Activated CD8-positive, alpha-beta memory T cell treated with anti-CD3 and anti-CD28 coated beads, Interleukin-2, amount 50 U/mL, for 1 hour (primary cell): ENCODE measurements around the gene NAXD.
A peak's percentile ranks its signal among the peaks of the same experiment; 100 is the strongest.
"Not testable (repeated sequence)": the region's sequence is repeated elsewhere in the genome, so short reads cannot be mapped to it uniquely, and the experiment has no call there.

Source experiments
- DNase-seq: peaks from one replicate; pipeline ENCODE4 v3.0.0-alpha.2; 2020; ENCODE audit errors: extremely low read depth

NAXD gene

DNA sequence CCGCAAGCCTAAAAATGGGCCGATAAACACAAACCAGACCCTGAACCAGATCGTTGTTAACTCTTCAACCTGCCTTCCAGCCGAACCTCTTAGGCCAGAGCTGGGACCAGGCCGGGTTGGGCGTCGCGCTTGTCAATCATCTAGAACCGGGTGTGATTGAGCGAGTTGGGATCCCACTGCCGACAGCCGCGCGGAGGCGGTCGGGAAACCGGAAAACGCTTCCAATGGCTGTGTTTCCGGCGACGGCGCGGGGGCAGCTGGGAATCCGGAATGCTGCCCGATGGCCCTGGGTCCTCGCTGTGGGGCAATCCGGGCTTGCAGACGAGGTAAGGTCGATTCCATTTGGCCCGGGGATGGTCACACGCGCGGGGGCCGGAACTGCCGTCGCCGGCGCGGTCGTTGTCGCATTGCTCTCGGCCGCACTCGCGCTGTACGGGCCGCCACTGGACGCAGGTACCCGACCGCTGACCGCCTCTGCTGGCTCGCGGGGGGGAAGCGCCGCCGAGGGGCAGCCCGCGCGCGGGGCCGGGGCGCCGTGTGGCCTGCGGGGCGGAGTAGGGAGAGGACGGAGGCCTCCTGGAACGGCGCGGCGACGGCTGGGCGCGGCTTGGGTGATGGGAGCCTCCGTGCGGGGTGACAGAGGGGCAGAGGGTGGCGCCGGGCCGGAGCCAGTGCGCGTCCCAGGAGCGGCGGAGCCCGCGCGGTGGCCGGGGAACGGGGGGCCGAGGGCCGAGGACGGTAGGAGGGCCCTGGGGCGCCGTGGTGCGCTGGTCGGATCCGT, at the start of gene NAXD:
TSS of gene NAXD (plus strand) at position 224 of the 781 bp plus-strand sequence. CDS start at position 281, 57 bp downstream.
- peak; percentile 35 for DNase-seq

DNA sequence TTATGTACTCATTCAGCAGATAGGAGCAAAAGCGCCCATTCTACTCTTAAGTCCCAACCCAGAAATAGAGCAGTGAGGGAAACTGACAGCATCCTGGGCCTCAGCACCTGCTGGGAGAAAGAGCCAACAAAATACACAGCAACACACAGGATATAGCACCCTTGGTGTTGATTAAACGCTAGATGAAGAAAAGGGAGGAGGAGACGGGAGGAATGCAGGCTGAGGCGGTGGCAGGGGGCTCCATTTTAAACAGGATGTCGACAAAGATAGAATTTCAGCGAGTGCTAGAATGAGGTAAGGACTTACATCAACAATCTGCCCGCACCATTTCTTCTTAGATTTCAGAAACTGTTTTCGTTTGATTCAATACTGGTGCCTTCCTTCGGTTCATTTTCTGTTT, 49.2 kb upstream of the NAXD start:
- DNase-seq = no peak

DNA sequence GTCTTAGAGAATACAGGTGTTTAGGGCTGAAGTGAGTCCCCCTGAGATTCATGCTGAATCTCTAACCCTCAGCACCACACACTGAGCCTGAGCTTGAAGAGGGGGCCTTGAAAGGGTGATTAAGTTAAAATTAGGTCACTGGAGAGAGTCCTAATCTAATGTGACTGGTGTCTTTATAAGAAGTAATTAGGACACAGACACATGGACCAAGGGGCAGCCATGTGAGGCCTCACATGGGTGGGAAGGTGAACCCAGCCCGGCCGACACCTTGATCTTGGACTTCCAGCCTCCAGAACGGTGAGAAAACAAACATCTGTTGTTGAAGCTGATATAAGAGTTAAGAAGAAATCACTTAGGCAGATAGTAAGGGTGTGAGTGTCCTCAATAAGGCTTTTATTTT, 46.7 kb upstream of the NAXD start:
- DNase-seq = no peak

DNA sequence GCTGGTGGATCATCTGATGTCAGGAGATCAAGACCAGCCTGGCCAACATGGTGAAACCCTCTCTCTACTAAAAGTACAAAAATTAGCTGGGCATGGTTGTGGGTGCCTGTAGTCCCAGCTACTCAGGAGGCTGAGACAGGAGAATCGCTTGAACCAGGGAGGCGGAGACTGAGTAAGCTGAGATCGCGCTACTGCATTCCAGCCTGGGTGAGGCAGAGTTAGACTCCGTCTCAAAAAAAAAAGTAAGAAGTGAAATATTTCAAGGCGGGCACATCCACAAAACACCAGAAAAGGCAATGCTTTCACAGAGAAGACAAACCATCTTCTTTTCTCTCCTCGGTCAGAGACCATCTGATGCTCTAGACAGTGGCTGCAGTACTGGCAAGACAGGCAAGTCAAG, 45.4 kb upstream of the NAXD start:
- not testable (repeated sequence) for DNase-seq

DNA sequence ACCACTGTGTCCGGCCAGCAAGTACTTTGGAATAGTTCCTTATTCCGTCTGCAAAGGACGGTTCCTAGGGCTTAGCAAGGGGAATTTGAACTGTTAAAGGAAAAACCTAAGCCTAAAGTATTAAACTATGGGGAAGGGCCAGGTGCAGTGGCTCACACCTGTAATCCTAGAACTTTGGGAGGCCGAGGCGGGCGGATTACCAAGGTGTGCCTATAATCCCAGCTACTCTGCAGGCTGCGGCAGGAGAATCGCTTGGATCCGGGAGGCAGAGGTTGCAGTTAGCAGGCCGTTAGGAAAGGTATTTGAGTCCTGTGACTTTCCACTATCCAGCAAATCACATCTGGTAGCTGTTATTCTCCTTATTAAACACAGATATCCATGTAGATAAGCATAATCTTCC, 44.5 kb upstream of the NAXD start:
- no peak for DNase-seq

DNA sequence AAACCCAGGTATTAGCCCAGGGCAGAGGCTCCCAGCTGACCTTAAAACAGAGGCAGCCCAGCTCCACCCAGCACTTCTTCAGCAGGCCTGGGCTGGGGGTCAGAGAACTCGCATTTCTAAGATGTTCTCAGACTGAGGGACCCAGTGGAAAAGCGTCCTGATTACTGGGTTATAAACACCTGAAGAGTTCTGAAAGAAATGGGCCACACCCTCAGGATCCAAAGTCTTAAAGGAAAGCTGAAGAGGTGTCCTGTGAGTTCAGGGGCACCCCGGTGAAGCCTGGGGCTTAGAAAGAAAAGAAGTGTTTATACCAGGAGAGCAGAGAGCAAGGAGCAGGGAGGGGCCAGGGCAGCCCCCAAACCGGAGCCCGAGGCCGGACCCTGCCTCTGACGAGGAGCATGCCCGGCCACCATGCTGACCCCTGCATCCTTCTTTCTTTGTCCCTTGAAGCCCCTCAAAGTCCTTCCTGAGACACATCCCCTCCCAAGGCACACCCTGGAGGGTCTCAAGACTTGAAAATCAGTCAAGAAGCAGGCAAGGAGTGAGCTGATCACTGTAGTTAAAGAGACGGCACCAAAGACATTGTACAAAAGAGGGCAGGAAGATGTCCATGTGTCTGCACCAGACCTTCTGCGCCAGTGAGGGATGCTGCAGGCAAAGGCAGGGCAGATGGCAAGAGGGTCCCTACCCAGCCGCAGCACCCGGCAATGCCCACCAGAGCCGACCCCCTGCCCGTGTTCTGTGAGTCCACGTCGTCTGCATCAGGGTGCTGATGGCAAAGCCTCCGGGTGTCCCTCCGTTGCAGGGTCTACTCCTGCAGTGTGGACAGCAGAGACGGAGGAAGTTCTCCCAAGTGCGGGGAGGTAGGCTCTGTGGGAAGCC, 43.2 kb upstream of the NAXD start:
- DNase-seq = no peak

DNA sequence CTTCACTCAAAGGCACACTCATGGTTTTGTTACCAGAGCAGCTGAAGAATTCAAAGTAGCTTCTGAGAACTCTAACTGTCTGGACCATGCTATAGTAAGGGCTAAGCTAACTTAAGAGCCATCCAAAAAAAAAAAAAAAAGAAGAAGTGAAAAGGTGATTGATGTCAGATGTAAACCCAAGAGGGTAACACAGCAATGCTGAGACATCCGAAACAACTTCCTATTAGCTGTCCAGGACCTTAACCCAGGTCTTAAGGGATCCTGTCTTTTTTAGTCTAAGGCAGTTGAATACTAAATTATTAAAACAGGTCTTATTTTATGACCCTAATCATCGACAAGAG, 42.6 kb upstream of the NAXD start:
- no peak for DNase-seq

DNA sequence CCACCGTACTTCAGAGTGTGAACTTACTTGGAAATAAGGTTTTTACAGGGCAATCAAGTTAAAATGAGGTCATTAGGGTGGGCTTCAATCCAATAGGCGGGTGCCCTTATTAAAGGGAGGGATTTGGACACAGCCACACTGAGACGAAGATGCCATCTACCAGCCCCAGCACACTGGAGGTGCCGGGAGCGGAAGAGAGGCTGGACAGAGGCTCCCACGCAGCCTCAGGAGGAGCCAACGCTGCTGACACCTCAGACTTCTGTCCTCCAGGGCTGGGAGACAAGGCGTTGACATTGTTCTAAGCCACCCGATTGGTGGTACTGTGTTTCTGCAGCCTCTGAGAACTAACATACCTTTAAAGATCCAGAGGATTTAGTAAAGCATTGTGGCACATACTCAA, 41.2 kb upstream of the NAXD start:
- no peak for DNase-seq

DNA sequence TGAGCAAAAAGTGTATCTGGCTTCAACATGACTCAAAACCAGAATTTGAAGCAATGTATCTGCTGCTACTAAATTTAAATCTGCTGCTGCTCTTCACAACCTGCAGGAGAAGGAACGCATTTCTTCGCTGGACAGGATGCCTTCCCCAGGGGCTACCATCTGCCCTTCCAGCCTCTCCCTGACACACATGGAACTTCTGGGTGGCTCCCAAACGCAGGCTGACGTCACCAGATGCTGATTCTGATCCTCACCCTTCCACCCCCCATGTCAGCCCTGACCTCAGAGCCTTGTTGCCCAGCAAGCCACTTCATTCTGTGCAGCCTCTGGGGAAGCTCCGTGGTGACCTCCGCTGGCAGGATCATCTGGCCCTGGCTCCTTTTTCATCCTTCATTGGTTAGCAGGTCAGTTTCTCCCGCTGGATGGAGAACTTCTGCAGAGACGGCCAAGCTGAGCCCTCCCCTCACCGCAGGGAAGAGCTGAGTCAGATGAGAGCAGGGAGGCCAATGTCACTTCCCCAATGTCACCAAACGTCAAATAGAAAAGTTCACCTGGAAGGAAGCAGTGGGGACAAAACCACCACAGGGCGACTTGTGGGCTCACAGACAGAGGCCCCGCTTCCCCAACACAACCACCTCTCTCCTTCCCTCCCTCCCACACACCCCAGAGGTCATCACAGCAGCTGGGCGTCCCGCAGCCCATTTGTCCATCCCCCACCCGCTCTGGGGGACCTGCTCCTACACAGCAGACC, 39.8 kb upstream of the NAXD start:
- DNase-seq = no peak

DNA sequence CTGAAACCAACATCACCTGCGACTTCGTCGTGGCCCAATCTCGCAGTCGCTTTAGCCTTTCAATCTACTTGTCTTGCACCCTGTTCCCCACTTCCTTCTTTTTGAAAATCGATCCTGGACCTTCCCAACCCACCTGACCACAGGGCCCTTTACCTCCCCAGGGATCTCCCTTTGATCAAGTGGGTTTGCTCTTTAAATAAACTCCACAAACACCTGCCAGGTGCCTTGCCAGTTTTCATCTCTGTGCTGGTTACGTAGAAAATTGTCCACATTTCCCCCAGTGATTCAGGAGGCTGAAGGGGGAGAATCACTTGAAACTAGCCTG, 39.3 kb upstream of the NAXD start:
- no peak for DNase-seq

DNA sequence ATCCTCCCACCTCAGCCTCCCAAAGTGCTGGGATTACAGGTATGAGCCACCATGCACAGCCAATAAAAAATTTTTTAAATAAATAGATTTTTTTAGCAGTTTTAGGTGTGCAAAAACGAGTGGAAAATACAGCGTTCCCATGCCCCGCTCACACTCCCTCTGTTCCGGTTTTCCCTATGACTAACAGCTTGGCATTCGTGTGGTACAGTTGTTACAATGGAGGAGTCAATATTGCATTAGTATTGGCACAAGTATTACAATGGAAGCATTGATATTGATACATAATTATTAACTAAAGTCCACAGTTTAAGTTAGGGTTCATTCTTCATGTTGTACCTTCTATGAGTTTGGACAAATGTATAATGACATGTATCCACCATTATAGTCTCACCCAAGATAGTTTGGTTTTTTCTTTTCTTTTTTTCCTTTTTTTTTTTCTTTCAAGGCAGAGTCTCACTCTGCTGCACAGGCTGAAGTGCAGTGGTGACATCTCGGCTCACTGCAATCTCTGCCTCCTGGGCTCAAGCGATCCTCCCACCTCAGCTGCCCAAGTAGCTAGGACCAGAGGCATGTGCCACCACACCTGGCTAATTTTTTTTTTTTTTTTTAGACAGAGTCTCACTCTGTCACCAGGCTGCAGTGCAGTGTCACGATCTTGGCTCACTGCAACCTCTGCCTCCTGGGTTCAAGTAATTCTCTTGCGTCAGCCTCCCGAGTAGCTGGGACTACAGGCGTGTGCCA, 38.4 kb upstream of the NAXD start:
- no peak for DNase-seq

DNA sequence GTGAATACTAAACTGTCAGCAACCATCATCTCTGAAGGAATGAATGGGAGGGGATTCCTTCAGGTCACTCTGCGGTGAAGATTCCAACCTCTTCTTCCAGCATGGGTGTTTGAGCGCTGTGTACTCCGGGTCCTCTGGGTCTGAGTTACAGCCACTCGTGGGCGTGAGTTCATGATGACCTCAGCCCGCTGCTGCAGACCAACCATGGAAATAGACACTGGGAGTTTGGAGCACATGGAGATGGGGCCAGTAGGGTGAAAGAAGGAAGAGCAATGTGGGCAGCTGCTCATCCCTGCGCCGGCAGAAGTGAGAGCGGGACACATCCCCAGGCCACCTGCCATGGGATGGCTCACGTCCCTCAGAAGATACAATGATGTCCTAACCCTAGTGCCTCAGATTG, 37.0 kb upstream of the NAXD start:
- DNase-seq = no peak

DNA sequence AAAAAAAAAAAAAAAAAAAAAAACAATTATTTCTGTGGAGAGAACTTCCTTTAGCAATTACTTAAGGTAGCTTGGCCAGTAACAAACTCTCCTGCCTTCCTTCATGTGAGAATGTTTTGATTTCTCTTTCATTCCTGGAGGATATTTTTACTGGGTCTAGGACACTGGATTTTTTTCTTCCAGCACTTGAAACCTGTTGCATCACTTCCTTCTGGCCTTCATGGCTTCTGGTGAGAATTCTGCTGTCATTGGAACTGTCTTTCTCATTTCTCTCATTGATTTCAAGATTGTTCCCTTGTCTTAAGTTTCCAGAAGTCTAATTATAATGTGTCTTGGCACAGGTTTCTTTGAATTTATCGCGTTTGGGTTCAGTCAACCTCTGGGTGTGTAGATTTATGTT, 34.5 kb upstream of the NAXD start:
- no peak for DNase-seq

DNA sequence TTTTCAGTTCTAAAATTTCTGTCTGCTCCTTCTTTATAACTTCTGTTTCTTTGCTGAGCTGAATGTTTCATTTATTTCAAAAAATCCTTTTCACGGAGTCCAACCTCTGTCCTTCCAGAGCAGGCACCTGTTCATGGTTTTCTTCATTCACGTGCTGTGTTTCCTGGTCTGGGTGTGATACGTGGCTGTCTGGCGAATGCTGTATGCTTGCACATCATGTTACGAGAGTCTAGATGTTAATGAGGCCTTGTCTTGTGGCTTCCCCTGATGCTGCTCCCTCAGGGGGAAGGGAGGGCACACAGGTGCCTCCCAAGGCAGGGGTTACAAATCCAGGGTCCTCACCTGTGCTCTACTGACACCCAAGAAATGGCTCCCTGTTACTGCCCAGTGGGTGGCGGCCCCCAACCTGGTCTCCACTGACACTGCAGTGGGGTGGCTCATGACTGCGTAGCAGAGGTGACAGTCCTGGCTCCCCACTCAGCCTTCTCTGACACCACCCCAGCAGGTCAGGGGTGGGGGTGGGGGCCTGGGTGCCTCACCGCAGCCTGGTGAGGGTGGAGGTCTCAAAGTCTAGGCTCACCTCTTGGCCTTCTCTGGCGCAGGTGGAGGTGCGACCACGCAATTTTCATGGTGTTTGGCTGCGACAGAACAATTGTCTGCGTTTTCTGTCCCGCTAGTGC, 33.7 kb upstream of the NAXD start:
- DNase-seq = no peak

DNA sequence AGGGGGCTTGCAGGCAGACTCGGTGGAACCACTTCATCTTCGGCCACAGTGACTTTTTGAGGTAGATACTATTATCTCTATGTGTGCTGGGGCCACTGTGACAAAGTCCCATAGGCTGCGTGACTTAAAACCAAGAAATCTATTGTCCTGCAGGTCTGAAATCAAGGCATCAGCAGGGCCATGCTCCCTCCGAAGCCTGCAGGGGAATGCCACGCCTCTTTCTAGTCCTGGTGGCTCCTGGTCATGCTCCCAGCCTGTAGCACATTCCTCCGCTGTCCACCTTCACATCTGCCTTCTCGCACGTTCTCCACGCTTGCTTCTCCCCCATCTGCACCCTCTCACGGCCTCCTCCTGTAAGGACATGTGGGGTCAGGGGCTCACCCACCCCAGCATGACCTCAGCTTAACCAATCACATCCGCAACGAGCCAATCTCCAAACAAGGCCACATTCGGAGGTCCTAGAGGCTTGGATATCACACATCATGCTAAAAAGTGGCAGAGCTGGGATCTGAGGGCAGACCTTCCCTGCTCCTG, 32.9 kb upstream of the NAXD start:
- DNase-seq = no peak

DNA sequence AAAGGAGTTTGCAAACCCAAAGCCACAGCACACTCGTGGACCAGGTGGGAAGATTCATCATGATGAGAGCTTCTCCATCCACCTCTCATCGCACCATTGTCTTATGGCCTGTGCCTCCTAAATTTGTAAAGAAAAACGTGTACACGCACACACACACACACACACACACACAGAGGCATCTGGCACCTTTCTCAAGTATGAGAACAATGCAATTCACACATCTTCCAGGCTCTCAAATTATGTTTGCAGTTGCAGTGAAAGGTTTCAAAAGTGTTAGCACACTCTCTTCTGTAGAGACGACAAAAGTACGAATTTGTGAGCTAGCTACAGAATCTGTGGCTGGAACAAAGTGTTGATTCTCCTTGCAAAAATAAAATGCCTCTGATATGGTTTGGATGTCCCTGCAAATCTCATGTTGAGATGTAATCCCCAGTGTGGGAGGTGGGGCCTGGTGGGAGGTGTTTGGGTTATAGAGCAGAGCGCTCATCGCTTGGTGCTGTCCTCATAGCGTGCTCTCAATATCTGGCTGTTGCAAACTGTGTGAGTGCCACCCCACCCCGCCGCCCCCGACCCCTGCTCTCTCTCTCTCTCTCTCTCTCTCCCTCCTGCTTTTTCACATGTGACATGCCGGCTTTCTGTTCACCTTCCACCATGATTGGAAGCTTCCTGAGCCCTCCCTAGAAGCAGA, 32.0 kb upstream of the NAXD start:
- no peak for DNase-seq

DNA sequence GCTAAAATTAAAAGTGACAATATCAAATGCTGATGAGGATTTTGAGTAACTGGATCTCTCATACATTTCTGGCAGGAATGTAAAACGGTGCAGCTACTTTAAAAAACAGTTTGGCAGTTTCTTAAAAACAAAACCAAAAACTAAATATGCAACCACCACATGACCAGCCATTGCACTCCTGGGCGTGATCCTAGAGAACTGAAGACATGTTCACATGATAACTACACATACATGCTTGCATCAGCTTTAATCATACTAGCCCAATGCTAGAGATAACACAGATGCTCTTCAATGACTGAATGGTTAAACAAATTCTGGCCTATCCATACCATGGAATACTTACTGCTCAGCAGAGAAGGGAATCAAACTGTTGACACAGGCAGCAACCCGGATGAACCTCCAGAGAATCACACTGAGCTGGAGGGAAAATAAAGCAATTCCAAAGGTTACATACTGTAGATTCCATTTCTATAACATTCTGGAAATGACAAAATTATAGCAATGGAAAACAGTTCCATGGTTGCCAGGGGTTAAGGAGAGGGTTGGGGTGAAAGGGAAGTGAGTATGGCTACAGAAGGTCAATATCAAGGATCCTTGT, 25.5 kb upstream of the NAXD start:
- no peak for DNase-seq

DNA sequence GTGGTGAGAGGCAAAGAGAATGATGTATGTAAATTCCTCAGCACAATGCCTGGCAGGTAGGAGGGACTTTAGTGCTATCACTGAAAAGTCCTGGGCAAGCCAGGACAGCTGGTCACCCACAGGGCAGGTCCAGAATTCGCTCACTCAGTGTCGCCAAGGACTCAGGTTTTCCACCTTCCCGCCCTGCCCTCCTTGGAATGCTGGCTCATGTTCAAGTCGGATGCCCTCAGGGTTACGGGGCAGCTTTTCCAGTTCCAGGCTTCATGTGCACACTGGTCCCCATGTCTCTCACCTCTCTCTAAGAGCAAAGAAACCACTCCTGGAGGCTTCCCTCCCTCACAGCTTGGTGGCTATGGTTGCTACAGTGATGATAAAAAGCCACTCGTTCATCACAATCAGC, 24.8 kb upstream of the NAXD start:
- DNase-seq = no peak

DNA sequence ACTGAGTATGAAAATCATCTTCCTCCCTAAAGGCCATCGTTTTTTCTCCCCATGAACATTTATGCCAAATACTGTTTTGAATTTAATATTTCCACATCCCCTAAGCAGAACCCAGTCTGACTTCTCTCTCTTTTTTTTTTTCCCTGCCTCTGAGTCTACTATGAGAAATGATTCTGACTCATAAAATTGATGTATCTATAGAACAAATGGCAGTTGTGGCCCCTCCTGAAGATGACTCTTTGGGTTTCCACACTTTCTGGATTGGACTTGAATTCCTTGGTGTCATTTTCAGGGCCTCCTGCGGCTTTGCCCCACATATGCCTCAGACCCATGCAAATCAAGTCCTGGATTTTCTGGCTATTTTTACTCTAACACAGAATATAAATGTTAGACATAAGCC, 22.7 kb upstream of the NAXD start:
- DNase-seq = no peak
